GM19099 (cell line): ENCODE measurements around the gene NPBWR2.

Experiments
- POLR2A ChIP-seq: IDR thresholded peaks from 3 replicates; pipeline ENCODE4 v1.6.1; 2011; ENCODE audit warnings: low read depth; ENCODE audit not compliant: insufficient read length; ENCODE audit errors: extremely low read depth

NPBWR2 gene

GRCh38 chr20:64110411-64111068, 3.2 kb upstream of the NPBWR2 start:
- TF ChIP-seq POLR2A, result no peak

GRCh38 chr20:64109831-64110391, 2.5 kb upstream of the NPBWR2 start:
- no peak for TF ChIP-seq POLR2A

- TF ChIP-seq POLR2A, result no peak
Measured at GRCh38 chr20:64108731-64109681, 1.6 kb upstream of the NPBWR2 start.

GRCh38 chr20:64107736-64108457, 532 bp upstream of the NPBWR2 start:
- TF ChIP-seq POLR2A, result no peak

GRCh38 chr20:64106435-64106961, 867 bp downstream of the NPBWR2 start:
- no peak for TF ChIP-seq POLR2A

- TF ChIP-seq POLR2A, result no peak
Measured at GRCh38 chr20:64105846-64106434, 1.4 kb downstream of the NPBWR2 start.

- TF ChIP-seq POLR2A, result no peak
Measured at GRCh38 chr20:64104667-64105451, 2.5 kb downstream of the NPBWR2 start.

- TF ChIP-seq POLR2A, result no peak
Measured at GRCh38 chr20:64103871-64104666, 3.3 kb downstream of the NPBWR2 start.

GRCh38 chr20:64102647-64103354, 4.6 kb downstream of the NPBWR2 start:
- TF ChIP-seq POLR2A, result no peak

GRCh38 chr20:64101731-64102621, 5.4 kb downstream of the NPBWR2 start:
- TF ChIP-seq POLR2A, result no peak

- no peak for TF ChIP-seq POLR2A
Measured at GRCh38 chr20:64100946-64101688, 6.2 kb downstream of the NPBWR2 start.
